ENCODE measurements around the gene RIOX2.

The RIOX2 gene

GRCh38 chr3:97988784-97989568 is 16.7 kb upstream of the RIOX2 start:
- no peak for DNase-seq

GRCh38 chr3:97987306-97987705 is 15.1 kb upstream of the RIOX2 start:
- no peak for DNase-seq

GRCh38 chr3:97983933-97984491 is 11.8 kb upstream of the RIOX2 start:
- DNase-seq, result no peak

GRCh38 chr3:97981886-97982285 is 9.7 kb upstream of the RIOX2 start:
- DNase-seq, result no peak

- no peak for DNase-seq
Observed at GRCh38 chr3:97979610-97980009, 7.4 kb upstream of the RIOX2 start.

- no peak for DNase-seq
Observed at GRCh38 chr3:97975466-97975865, 3.2 kb upstream of the RIOX2 start.

- no peak for DNase-seq
Observed at GRCh38 chr3:97974996-97975395, 2.8 kb upstream of the RIOX2 start.

- no peak for DNase-seq
Observed at GRCh38 chr3:97972976-97973375, 745 bp upstream of the RIOX2 start.

- DNase-seq, result no peak
Observed at GRCh38 chr3:97970956-97971620, 1.1 kb downstream of the RIOX2 start.

GRCh38 chr3:97970156-97970555 is 2.1 kb downstream of the RIOX2 start:
- DNase-seq, result no peak

- DNase-seq, result no peak
Observed at GRCh38 chr3:97969541-97969940, 2.7 kb downstream of the RIOX2 start.

- DNase-seq, result no peak
Observed at GRCh38 chr3:97968376-97968775, 3.9 kb downstream of the RIOX2 start.

- DNase-seq, result no peak
Observed at GRCh38 chr3:97967966-97968365, 4.3 kb downstream of the RIOX2 start.

GRCh38 chr3:97960993-97961766 is 11.1 kb downstream of the RIOX2 start:
- no peak for DNase-seq

- no peak for DNase-seq
Observed at GRCh38 chr3:97960551-97960950, 11.7 kb downstream of the RIOX2 start.

GRCh38 chr3:97959872-97960271 is 12.4 kb downstream of the RIOX2 start:
- DNase-seq, result no peak

GRCh38 chr3:97958796-97959195 is 13.4 kb downstream of the RIOX2 start:
- no peak for DNase-seq

- no peak for DNase-seq
Observed at GRCh38 chr3:97958396-97958795, 13.8 kb downstream of the RIOX2 start.

- DNase-seq, result no peak
Observed at GRCh38 chr3:97957617-97958311, 14.5 kb downstream of the RIOX2 start.

- DNase-seq, result no peak
Observed at GRCh38 chr3:97956051-97956450, 16.2 kb downstream of the RIOX2 start.

GRCh38 chr3:97954228-97954827 is 17.9 kb downstream of the RIOX2 start:
- DNase-seq, result no peak

- DNase-seq, result no peak
Observed at GRCh38 chr3:97952872-97953271, 19.4 kb downstream of the RIOX2 start.

All from activated CD4-positive, CD25-positive, alpha-beta regulatory T cell (primary cell).